SHP77 (cell line): ENCODE measurements around the gene NETO1.

Experiments used
- DNase-seq, 2 experiments: peaks; one replicate each; lab custom pipeline; 2025; lab: John Stamatoyannopoulos, UW

Gene NETO1

DNA sequence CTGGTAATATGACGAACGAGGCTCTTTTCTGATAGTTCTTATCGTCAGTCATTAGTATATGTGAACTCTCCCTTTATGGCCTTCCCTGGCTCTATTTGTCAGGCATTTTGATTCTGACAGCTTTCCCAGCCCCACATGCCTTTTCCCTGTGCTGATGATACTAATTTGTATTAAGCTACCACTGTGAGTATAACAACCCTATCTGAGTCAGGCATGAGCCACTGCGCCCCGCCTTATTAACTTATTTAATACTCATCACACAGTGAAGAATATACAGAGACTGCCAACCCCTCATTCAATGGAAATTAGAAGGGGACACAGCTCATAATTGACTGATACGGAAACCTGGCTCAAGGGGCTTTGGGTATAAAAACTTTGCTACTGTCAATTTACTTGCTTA lies 140.0 kb downstream of the NETO1 start:
- no peak for DNase-seq

DNA sequence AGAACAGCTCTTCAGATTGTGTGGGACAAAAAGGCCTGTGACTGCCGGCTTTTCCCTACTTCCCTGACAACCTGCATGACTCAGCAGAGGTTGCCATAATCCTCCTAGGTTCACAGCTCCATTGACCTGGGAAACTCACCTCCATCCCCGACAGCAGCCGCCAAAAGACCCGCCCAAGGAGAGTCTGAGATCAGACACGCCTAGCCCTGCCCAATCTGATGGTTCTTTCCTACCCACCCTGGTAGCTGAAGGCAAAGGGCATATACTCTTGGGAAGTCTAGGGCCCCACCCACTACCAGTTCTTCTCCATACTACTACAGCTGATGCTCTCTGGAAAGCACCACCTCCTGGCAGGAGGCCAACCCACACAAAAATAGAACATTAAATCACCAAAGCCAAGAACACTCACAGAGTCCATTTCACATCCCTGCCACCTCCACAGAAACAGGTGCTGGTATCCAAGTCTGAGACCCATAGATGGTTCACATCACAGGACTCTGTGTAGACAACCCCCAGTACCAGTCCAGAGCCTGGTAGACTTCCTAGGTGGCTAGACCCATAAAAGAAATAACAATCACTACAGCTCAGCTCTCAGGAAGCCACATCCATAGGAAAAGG lies 140.6 kb downstream of the NETO1 start:
- peak; percentile 52 to 68 for DNase-seq

DNA sequence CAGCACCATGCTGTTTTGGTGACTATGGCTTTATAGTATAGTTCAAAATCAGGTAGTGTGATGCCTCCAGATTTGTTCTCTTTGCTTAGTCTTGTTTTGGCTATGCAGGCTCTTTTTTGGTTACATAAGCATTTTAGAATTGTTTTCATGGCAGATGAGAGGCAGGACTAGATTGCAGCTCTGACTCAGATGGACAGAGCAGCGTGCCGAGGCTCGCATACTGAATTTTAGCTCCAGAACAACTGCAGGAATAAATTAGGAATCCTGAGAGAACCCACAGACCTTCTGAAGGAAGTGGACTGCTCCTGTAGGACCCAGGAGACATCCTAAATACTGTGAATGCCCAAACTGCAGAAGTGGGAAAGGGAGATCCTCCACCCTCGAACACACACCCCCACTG lies 141.6 kb downstream of the NETO1 start:
- no peak for DNase-seq

DNA sequence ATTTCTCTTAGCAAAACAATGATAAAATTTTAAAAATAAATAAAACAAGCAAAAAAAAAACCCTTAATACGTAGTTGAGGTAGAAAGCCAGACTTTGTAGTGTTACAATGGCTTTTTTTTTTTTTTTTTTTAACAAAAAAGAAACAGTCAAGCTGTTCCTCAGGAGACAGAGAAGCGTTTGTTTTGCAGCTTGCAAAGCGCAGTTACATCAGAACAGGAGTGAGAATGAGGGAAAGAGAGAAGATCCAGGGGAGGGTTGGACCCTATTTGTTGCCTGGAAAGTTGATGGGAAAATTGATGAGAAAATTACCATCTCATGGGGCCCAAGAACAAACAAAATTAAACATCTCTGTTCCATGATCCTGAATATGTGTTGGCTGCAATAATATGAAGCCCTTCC lies 146.5 kb downstream of the NETO1 start:
- no peak for DNase-seq

DNA sequence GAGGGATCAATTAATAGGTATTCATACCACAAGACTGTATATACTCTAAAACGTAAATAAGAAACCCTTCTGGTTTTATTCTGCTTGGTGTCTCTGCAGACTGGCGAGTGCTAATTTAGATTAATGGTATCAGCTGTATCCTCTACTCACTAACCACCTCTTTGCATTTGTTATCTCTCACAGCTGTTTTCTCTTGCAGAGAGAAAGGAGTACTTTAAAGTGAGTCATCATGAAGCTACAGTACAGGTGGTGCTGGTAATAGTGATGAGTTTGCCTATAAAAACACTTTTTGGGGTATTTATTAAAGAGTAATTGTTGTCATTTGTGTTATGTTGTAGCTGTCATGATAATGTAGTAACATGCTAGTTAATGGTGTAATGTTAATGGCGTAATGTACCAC lies 147.7 kb downstream of the NETO1 start:
- DNase-seq: no peak

DNA sequence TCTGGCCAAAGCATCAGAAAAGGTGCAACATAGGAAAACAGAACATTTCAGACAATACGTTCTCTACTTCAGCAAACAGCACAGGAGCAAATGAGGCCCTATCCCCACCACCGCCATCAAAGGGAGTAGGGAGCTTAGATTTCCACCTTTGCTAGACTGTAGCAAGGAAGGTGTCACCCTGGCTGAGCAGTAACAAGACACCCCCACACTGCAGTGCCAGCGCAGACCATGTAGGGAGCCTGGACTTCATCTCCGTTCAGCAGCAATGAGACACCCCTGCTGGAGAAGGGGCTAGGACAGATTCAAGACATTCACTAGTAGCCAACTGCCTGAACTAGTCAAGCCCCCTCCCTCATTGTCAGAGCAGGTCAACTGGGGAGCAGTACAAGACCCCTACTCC lies 163.6 kb downstream of the NETO1 start:
- DNase-seq: no peak

DNA sequence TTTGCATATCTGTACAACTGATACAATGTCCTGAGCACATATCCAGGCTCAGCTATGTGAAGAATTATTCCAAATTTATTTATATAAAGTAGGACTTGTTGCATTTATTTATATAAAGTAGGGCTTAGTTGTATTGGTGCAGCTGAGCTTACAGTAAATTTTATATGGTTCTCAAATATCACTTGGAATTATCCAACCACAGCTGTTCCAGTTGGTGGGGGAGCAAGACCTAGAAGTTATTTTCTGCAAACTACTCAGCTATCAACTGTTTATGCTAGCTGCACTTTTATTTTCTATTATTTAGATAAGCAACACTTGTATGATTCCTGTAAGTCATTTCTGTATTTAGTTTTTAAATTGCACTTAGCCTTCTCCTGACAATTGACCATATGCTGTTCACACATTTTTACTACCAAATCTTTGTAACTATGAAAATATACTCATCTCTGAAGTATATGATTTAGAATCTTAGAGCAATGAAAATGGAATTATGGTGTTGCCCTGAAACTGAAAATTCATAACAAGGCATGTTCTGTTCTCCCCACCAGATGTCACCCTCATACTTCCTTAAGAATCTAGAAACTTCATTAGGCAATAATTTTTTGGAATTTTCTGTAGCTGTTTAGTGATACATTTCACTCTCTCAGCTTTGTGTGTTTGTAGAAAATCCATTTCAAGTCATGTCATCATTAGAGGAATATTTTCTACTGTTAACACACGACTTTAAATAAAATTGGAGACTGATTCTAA lies 166.7 kb downstream of the NETO1 start:
- peak; percentile 28 to 41 for DNase-seq

DNA sequence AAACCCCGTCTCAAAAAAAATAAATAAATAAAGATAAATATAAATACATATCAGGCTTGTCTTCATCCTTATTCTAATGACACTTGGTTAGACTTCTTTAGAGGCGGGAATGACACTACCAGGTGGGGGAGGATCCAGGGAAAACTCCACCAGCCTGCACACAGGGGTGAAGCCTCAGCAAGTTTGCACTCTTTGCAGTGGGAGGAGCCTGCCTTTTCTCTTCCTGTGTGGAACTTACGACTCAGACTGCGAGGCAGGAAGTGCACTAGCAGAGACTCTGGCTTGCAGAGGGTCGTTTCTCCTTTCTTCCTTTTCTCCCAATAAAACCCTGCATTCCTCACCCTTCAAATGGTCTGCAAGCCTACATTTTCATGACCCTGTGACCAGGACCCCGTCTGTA lies 170.1 kb downstream of the NETO1 start:
- DNase-seq: no peak

DNA sequence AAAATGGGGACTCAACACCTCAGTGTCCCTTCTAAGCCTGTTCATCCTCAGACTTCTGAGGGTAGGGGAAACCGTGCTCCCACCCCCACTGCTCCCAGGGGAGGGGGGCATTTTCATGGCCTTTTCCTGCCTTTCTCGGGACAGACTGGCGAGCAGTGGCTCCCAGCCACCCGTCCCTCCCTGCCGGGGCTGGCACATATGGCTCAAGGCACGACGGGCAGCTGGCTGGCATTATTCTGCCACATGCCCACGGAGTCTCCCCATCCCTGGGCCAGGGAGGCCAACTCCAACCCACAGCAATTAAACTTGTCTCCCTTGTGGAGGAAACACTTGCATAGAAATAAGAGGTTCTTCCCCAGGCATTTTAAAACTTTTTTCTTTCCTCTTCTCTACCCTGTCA lies 175.2 kb downstream of the NETO1 start:
- DNase-seq: peak in 1 of 2 experiments; percentile 9
